H1 (cell line): Measurements from ENCODE around the gene ZDHHC16.

Experiments
- ATF2 ChIP-seq: IDR thresholded peaks from 2 replicates; pipeline ENCODE4 v1.6.1; 2012; ENCODE audit warnings: low read length, inconsistent platforms
- CTCF ChIP-seq, 3 experiments: IDR thresholded peaks; 1 replicate in 2 of 3; 2 replicates in 1 of 3; pipeline versions ENCODE4 v1.5.1 to v1.6.1; 2011; ENCODE audit warnings: low read length in 3 of 3, mild to moderate bottlenecking in 3 of 3, inconsistent platforms in 2 of 3, low read depth in 1 of 3, moderate library complexity in 1 of 3; ENCODE audit not compliant: insufficient read depth in 1 of 3; ENCODE audit errors: control extremely low read depth in 1 of 3
- POLR2A ChIP-seq, 2 experiments: IDR thresholded peaks; 1 replicate in 1 of 2; 2 replicates in 1 of 2; pipeline ENCODE4 v1.6.1; 2011; ENCODE audit warnings: low read depth in 2 of 2, low read length in 2 of 2, mild to moderate bottlenecking in 2 of 2; ENCODE audit errors: control extremely low read depth in 1 of 2
- SP1 ChIP-seq: IDR thresholded peaks from 2 replicates; pipeline ENCODE4 v1.6.1; 2011; ENCODE audit warnings: low read depth, low read length
- ZNF274 ChIP-seq: IDR thresholded peaks from 2 replicates; pipeline ENCODE4 v1.7.0; 2012; ENCODE audit warnings: low read length, borderline replicate concordance; ENCODE audit errors: extremely low read depth

- TF ChIP-seq SP1, result no peak
- no peak for TF ChIP-seq ATF2
- TF ChIP-seq CTCF (IDR thresholded peaks at IDR 0.05; ENCODE audit: control extremely low read depth in 1 of 3, insufficient read depth in 1 of 3, low read depth in 1 of 3, low read length in 3 of 3), result no peak
- TF ChIP-seq ZNF274, result no peak
- TF ChIP-seq POLR2A (IDR thresholded peaks at IDR 0.05; ENCODE audit: control extremely low read depth in 1 of 2, low read depth in 2 of 2, low read length in 2 of 2), result no peak
Observed at GRCh38 chr10:97481071-97481470, 35.1 kb downstream of the ZDHHC16 start.
